ENCODE results near the gene IFNAR1.

GRCh38 chr21:33317786-33318486 is 6.8 kb upstream of the IFNAR1 start:
- no peak for TF ChIP-seq POLR2AphosphoS5 (IDR thresholded peaks at IDR 0.05; ENCODE audit: low read depth)
- TF ChIP-seq CTCF (conservative IDR thresholded peaks at IDR 0.05; ENCODE audit: low read depth in 2 of 2): no peak
- no peak for TF ChIP-seq JUNB (IDR thresholded peaks at IDR 0.05; ENCODE audit: unreplicated experiment)
- TF ChIP-seq REST (IDR thresholded peaks at IDR 0.05; ENCODE audit: unreplicated experiment): no peak
- TF ChIP-seq EZH2 (IDR thresholded peaks at IDR 0.05; ENCODE audit: low read depth, unreplicated experiment): no peak
- TF ChIP-seq EZH2phosphoT487 (IDR thresholded peaks at IDR 0.05; ENCODE audit: unreplicated experiment): no peak
- TF ChIP-seq CREB1 (CRISPR knock-in tag; IDR thresholded peaks at IDR 0.05; ENCODE audit: low read depth): no peak
- TF ChIP-seq ZNF331 (CRISPR knock-in tag; IDR thresholded peaks at IDR 0.05; ENCODE audit: low read depth): no peak
- TF ChIP-seq ZNF114 (CRISPR knock-in tag; IDR thresholded peaks at IDR 0.05): no peak
- no peak for TF ChIP-seq NANOG (IDR thresholded peaks at IDR 0.05; ENCODE audit: borderline replicate concordance)
- TF ChIP-seq ZNF462 (CRISPR knock-in tag; IDR thresholded peaks at IDR 0.05): no peak
- no peak for TF ChIP-seq ETS1 (IDR thresholded peaks at IDR 0.05)
